GM12874 (cell line): ENCODE results near the gene SUGCT.

Source experiments
- TF ChIP-seq, protein P1 (sequence below): IDR thresholded peaks from 2 replicates; pipeline ENCODE4 v1.5.1; 2011; ENCODE audit warnings: low read depth, mild to moderate bottlenecking, control low read depth, low read length, moderate library complexity; ENCODE audit not compliant: insufficient read depth

The SUGCT gene

DNA sequence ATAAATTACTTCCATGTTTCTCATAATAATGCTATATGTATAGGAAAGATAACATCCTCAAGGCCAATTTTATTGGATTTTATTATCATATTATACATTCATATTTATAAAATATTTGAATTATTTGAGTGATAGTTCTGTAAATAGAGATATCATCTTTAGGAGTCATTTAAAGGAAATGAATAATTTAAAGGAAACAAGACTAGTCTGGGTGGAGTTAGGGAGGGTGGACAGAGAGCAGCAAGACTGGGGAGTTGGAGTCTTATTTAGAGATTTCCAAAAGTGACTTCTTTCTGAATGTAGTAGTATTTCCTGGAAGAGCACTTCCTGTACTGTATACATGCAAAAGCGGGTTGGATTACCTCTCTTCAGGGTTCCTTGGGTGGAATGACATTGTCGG is 342.3 kb downstream of the SUGCT start:
- TF ChIP-seq, protein P1, sequence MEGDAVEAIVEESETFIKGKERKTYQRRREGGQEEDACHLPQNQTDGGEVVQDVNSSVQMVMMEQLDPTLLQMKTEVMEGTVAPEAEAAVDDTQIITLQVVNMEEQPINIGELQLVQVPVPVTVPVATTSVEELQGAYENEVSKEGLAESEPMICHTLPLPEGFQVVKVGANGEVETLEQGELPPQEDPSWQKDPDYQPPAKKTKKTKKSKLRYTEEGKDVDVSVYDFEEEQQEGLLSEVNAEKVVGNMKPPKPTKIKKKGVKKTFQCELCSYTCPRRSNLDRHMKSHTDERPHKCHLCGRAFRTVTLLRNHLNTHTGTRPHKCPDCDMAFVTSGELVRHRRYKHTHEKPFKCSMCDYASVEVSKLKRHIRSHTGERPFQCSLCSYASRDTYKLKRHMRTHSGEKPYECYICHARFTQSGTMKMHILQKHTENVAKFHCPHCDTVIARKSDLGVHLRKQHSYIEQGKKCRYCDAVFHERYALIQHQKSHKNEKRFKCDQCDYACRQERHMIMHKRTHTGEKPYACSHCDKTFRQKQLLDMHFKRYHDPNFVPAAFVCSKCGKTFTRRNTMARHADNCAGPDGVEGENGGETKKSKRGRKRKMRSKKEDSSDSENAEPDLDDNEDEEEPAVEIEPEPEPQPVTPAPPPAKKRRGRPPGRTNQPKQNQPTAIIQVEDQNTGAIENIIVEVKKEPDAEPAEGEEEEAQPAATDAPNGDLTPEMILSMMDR: no peak

DNA sequence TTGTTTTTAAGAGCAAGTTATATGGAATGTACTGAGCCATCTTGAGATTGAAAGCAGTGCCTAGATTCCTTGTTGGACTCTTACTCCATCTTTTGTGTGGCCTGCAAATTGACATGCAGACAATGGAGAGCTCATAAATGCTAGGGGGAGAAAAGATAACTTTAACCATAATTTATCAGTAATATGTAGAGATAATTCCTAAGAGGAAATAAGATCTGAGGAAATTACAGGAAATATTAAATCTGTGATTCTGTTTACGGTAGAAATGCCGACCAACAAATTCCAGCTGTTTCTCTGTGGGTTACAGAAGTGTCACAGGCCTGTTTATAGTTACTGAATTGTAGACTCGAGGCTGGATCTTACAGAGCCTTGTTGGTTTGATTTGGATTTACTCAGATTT is 348.0 kb downstream of the SUGCT start:
- TF ChIP-seq, protein P1: no peak

DNA sequence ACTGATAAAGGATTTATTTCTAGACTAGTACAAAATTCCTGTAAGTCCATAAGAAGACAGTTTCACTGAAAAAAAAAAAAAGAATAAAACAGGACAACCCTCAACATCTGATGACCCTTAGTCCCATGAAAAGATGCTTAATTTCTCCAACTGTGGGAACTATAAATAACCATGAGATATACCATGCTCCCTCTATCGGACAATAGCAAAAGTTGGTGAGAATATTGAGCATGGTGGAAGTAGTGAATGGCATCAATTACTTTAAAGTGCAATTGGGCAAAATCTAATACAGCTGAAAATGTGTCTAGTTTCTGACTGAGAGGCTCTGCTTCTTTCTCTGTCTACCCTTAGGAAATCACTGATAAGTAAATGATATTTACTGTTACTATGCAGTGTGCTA is 348.8 kb downstream of the SUGCT start:
- TF ChIP-seq, protein P1: no peak

DNA sequence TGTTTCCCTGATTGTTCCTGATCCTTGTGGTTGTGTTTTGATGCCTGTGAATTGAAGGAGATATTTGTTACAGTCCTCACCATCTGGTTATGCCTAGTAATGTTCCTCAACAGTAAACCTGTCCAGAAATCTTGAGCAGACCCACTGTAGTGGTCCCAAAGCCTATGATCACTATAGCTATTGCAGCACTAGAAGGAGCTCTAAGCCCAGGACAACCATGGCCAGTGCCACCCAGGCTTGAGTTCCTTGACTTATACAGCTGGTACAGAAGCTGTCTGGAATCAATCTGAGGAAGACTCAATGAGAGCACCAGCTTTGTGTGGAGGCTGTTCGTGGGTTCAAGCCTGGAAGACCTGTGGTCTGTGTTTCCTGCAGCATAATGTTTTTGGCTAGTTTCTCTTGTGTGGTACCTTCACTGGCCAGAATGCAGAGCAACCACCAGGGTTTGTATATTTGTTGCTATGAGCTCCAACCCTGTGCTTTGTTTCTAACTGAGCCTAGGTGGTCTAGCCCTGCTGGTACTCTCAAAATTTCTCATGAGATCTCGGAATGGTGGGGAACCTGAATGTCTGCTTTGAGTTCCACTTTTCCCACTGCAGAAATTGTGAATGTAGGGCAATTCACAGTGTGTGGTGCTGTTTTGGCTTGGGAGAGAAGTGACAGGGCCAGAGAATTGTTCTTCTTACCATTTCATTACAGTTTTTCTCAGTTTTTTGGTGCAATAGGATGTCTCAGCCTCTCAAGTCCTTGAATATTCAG is 355.2 kb downstream of the SUGCT start:
- TF ChIP-seq, protein P1: no peak

DNA sequence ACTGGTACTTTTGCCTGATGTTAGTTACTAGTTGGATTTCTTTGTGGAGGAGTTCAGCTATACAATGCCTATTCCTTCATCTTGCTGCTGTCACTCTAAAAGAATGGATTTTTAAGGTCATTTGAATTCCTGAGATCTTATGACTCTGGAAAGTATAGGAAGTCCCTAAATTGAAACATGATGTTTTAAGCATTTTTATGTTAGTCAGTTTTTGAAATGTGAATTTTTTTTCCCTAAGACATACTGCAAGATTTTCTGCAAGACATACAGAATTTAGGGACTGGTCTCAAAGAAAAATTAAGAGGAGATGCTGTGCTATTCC is 355.8 kb downstream of the SUGCT start:
- TF ChIP-seq, protein P1: no peak

DNA sequence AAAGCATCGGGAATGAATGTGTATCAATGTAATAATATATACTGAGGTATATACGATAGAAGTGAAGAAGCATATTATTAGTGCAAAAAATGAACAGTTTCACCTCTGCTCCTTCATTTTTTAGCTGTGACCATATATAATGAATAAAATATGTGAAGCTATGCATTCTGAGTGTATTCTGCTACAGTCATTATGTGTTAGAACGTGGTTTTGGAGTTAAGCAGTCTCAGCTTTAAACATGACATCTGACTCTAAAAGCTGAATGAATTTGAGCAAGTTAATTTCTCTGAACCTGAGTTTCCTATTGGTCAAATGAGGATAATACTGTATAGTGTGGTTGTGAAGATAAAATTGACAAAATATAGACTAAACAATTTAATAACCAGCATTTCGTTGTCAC is 358.1 kb downstream of the SUGCT start:
- TF ChIP-seq, protein P1: no peak

DNA sequence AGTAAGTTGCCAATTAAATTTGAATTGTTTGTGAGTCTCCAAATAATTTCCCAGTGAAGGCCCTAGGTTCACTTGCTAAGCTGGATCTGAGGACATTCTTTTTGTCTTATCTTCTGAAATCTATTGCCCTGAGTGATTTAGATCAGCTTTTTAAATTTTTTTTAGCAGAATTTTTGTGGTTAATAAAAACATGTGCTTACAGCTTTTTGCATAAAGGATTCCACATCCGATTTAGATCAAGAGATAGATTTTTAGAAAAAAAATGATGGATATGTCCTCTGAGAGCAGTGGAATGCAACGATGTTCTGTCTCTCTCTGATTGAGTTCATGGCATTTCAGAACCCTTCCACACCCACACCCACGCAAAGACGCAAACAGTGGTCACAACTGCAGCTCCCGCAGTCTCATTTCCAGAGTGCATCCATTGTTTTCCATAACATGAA is 358.8 kb downstream of the SUGCT start:
- TF ChIP-seq, protein P1: no peak
